ENCODE data around the gene GNAS-AS1.

DNA sequence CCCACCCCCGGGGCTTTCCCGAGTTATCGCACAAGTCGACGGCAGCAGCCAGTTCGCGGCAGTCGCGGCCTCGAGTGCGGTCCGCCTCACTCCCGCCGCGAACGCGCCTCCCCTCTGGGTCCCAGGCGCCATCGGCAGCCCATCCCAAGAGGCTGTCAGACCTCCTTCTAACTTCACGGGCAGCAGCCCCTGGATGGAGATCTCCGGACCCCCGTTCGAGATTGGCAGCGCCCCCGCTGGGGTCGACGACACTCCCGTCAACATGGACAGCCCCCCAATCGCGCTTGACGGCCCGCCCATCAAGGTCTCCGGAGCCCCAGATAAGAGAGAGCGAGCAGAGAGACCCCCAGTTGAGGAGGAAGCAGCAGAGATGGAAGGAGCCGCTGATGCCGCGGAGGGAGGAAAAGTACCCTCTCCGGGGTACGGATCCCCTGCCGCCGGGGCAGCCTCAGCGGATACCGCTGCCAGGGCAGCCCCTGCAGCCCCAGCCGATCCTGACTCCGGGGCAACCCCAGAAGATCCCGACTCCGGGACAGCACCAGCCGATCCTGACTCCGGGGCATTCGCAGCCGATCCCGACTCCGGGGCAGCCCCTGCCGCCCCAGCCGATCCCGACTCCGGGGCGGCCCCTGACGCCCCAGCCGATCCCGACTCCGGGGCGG lies 3.4 kb upstream of the GNAS-AS1 start:
- TF ChIP-seq EZH2 (IDR thresholded peaks at IDR 0.05; ENCODE audit: borderline replicate concordance, insufficient read depth, low read depth, low read length, poor library complexity, severe bottlenecking), result no peak
- TF ChIP-seq, protein P1, sequence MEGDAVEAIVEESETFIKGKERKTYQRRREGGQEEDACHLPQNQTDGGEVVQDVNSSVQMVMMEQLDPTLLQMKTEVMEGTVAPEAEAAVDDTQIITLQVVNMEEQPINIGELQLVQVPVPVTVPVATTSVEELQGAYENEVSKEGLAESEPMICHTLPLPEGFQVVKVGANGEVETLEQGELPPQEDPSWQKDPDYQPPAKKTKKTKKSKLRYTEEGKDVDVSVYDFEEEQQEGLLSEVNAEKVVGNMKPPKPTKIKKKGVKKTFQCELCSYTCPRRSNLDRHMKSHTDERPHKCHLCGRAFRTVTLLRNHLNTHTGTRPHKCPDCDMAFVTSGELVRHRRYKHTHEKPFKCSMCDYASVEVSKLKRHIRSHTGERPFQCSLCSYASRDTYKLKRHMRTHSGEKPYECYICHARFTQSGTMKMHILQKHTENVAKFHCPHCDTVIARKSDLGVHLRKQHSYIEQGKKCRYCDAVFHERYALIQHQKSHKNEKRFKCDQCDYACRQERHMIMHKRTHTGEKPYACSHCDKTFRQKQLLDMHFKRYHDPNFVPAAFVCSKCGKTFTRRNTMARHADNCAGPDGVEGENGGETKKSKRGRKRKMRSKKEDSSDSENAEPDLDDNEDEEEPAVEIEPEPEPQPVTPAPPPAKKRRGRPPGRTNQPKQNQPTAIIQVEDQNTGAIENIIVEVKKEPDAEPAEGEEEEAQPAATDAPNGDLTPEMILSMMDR (IDR thresholded peaks at IDR 0.05), result no peak

All from B cell (primary cell).